Cortex of kidney (tissue), 1 donor: ENCODE measurements around the gene SLC25A20.
"Not testable (repeated sequence)": the region's sequence is repeated elsewhere in the genome, so short reads cannot be mapped to it uniquely, and the experiment has no call there.

Source experiments
- DNase-seq: peaks from one replicate; lab custom pipeline; 2025; lab: John Stamatoyannopoulos, UW

SLC25A20 gene

DNA sequence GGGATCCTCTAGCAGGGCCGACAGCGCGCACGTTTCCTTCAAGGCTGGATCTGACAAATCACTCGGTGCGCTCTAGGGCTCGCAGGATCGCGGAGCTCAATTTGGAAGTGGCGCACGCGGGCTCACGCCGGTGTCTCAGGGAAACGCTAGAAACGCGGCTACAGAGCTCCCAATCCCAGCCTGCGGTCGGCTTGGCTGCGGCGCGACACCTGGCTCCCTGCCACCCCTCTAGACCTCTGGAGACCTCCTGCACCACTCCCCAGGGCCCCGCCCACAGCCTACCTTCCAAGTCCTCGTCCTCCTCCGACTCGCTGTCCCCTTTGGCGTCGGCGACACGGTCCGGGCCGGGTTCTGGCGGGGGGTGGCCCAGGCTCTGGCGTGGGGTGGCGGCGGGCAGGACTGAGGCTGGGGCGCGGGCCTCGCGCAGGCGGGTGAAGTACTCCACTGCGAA is 51.6 kb downstream of the SLC25A20 start:
- no peak for DNase-seq

- DNase-seq: no peak
These were observed 53.5 kb downstream of the SLC25A20 start for GRCh38 chr3:48845170-48845569.

- no peak for DNase-seq
These were observed 61.5 kb downstream of the SLC25A20 start for GRCh38 chr3:48837163-48837562.

- DNase-seq: no peak
These were observed 62.9 kb downstream of the SLC25A20 start for GRCh38 chr3:48835650-48836366.

DNA sequence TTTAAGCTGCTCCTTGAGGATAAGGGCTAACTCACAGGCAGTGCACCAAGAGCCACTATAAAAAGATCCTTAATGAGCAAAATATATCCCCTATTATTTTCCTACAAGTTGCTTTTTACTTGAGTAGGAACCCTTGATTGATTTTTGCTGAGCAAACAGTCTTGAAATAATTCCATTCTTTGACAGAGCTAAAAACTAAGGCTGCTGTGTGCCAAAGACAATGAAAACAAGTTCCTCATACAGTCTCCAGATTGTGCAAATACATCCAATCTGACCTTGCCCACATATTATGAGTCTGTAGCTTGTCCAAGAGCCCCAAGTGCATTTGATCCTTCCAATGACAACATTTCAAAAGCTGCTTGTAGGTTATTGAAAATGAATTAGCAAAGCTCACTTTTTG is 66.0 kb downstream of the SLC25A20 start:
- no peak for DNase-seq

DNA sequence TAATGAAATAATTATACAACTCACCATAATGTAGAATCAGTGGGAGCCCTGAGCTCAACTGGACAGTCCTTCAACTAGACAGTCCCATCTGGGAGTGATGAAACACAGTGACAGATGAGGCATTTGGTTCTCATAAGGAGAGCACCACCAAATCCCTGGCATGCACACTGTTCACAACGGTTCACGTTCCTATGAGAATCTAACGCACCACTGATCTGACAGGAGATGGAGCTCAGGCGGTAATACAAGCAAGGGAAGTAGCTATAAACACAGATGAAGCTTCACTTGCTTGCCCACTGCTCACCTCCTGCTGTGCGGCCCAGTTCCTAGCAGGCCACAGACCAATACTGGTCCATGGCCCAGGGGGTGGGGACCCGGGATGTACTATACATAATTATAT is 68.0 kb downstream of the SLC25A20 start:
- no peak for DNase-seq

- DNase-seq: not testable (repeated sequence)
These were observed 69.2 kb downstream of the SLC25A20 start for GRCh38 chr3:48829525-48829924.

GRCh38 chr3:48827874-48828273 is 70.8 kb downstream of the SLC25A20 start:
- not testable (repeated sequence) for DNase-seq

GRCh38 chr3:48826451-48826850 is 72.2 kb downstream of the SLC25A20 start:
- DNase-seq: no peak

- no peak for DNase-seq
These were observed 77.9 kb downstream of the SLC25A20 start for GRCh38 chr3:48820612-48821324.

- DNase-seq: no peak
These were observed 79.2 kb downstream of the SLC25A20 start for GRCh38 chr3:48819234-48820221.

- DNase-seq: no peak
These were observed 87.2 kb downstream of the SLC25A20 start for GRCh38 chr3:48811524-48811923.
